GM23338 (cell line): ENCODE data around the gene SLC9C1.
A peak's percentile ranks its signal among the peaks of the same experiment; 100 is the strongest.

Source experiments
- CREB1 ChIP-seq: fragments of 250-450 bp; sonication (Bioruptor Pico); IDR thresholded peaks from 2 replicates; pipeline ENCODE4 v1.5.0; 2020; ENCODE audit warnings: low read depth, mild to moderate bottlenecking, moderate library complexity
- CTCF ChIP-seq, 2 experiments: fragments of 200-600 bp in 1 of 2; sonication (generic) in 1 of 2; conservative IDR thresholded peaks; 2 replicates each; pipeline versions ENCODE4 v1.5.1 to v1.6.1; 2016 to 2017; ENCODE audit warnings: antibody characterized with exemption in 2 of 2, low read depth in 2 of 2, mild to moderate bottlenecking in 2 of 2, moderate library complexity in 1 of 2
- ETS1 ChIP-seq: IDR thresholded peaks from 2 replicates; pipeline ENCODE4 v1.6.1; 2016; ENCODE audit warnings: antibody characterized with exemption
- EZH2 ChIP-seq: fragments of 200-600 bp; sonication (generic); IDR thresholded peaks from one replicate; pipeline ENCODE4 v1.8.0; 2017; ENCODE audit warnings: antibody characterized with exemption, mild to moderate bottlenecking, low read depth; ENCODE audit not compliant: unreplicated experiment
- EZH2phosphoT487 ChIP-seq: fragments of 200-600 bp; sonication (generic); IDR thresholded peaks from one replicate; pipeline ENCODE4 v1.8.1; 2018; ENCODE audit warnings: antibody characterized with exemption; ENCODE audit not compliant: unreplicated experiment
- JUNB ChIP-seq: IDR thresholded peaks from one replicate; pipeline ENCODE4 v1.6.1; 2016; ENCODE audit warnings: antibody characterized with exemption; ENCODE audit not compliant: unreplicated experiment
- NANOG ChIP-seq: IDR thresholded peaks from 2 replicates; pipeline ENCODE4 v1.6.1; 2016; ENCODE audit warnings: antibody characterized with exemption, borderline replicate concordance
- POLR2AphosphoS5 ChIP-seq: IDR thresholded peaks from 2 replicates; pipeline ENCODE4 v1.6.1; 2016; ENCODE audit warnings: antibody characterized with exemption, low read depth
- REST ChIP-seq: IDR thresholded peaks from one replicate; pipeline ENCODE4 v1.6.1; 2018; ENCODE audit warnings: antibody characterized with exemption; ENCODE audit not compliant: unreplicated experiment
- STAT1 ChIP-seq: IDR thresholded peaks from one replicate; pipeline ENCODE4 v1.6.1; 2016; ENCODE audit warnings: antibody characterized with exemption; ENCODE audit not compliant: unreplicated experiment
- ZNF114 ChIP-seq: fragments of 250-450 bp; sonication (Bioruptor Pico); IDR thresholded peaks from 2 replicates; pipeline ENCODE4 v1.5.0; 2020; ENCODE audit warnings: mild to moderate bottlenecking, moderate library complexity
- ZNF331 ChIP-seq: fragments of 250-450 bp; sonication (Bioruptor Pico); IDR thresholded peaks from 2 replicates; pipeline ENCODE4 v1.5.0; 2020; ENCODE audit warnings: low read depth, mild to moderate bottlenecking, moderate library complexity
- ZNF462 ChIP-seq: fragments of 250-450 bp; sonication (Bioruptor Pico); IDR thresholded peaks from 2 replicates; pipeline ENCODE4 v1.5.0; 2020; ENCODE audit warnings: mild to moderate bottlenecking, moderate library complexity

GRCh38 chr3:112117841-112118571, 176.0 kb downstream of the SLC9C1 start:
- TF ChIP-seq EZH2phosphoT487 (no peak), CTCF (conservative IDR thresholded peaks at IDR 0.05; ENCODE audit: low read depth in 2 of 2) (peak in 1 of 2 experiments; percentile 24; a peak in 1 of 4 replicates), EZH2 (no peak), POLR2AphosphoS5 (no peak), REST (no peak), CREB1 (CRISPR knock-in tag) (no peak), JUNB (no peak), NANOG (no peak), ZNF331 (CRISPR knock-in tag) (no peak), ETS1 (no peak), STAT1 (no peak), ZNF114 (CRISPR knock-in tag) (no peak), ZNF462 (CRISPR knock-in tag) (0 out of 2 replicates have a peak, but pooled peaks have one; percentile 8)
